ENCODE data around the gene SLIT3.

The SLIT3 gene

GRCh38 chr5:169265888-169266287, 35.1 kb downstream of the SLIT3 start:
- DNase-seq (ENCODE audit: low read depth) = no peak

- no peak for DNase-seq (ENCODE audit: low read depth)
Observed at GRCh38 chr5:169263591-169263990, 37.3 kb downstream of the SLIT3 start.

- DNase-seq (ENCODE audit: low read depth) = no peak
Observed at GRCh38 chr5:169260896-169261569, 39.9 kb downstream of the SLIT3 start.

DNA sequence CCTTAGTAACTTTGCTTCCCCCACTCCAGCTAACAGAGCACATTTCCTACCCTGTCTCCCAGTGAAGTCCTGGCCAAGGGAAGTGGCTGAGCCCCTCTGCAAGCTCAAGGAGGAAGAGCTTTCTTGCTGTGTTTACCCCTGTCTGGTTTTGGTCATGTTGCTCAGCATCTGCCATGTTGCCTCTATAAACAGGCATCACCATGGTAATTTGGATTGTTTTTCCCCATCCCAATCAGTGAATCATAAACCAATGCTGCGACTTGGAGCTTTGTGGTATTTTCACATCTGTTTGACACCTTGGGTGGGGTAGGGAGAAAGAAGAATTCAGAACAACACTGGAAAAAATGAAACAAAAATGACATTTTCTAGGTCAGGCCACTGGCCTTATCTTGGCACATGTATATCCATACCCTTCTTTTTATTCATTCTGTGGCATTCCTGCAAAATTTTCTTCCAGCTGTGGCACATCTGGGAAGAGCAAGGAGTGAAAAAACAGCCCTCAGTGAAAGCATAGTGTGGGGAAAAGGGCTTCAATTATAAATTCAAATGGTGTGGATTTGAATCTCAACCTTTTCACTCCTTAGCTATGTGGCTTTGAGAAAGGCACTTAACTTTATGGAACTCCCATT, 42.5 kb downstream of the SLIT3 start:
- no peak for DNase-seq (ENCODE audit: low read depth)

DNA sequence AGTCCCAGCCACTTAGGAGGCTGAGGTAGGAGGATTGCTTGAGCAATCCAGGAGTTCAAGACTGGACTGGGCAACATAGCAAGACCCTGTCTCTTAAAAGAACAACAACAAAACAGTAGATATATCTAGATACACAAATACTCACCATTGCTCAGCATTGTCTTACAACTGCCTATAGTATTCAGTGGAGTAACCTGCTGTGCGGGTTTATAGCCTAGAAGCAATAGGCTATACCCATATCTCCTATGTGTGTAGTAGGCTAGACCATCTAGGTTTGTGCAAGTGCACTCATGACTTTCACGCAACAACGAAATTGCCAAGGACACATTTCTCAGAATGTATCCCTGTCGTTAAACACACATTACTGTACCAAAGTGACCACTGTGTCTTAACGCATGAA, 44.7 kb downstream of the SLIT3 start:
- DNase-seq (ENCODE audit: low read depth) = no peak

- no peak for DNase-seq (ENCODE audit: low read depth)
Observed at GRCh38 chr5:169253071-169253470, 47.9 kb downstream of the SLIT3 start.

- DNase-seq (ENCODE audit: low read depth) = no peak
Observed at GRCh38 chr5:169251333-169252084, 49.4 kb downstream of the SLIT3 start.

GRCh38 chr5:169250887-169251286, 50.1 kb downstream of the SLIT3 start:
- no peak for DNase-seq (ENCODE audit: low read depth)

DNA sequence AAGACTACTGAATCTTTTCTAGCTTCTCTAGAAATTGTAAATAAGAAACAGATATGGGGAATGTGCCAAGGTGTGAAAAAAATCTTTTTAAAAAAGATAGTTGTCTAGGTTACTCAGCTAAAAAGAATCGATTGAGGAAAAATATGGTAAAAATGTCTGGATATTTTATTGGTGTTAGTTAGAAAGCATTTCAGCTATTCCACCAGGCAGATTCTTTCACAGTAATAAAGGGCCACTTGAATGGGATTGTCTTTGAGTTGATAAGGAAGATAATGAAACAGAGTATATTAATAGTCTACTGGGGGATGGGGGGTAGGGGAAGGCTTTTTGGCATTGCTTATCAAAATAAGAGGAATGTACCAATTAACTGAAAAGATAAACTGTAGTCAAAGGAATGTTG, 51.9 kb downstream of the SLIT3 start:
- DNase-seq (ENCODE audit: low read depth) = no peak

GRCh38 chr5:169248550-169248949, 52.4 kb downstream of the SLIT3 start:
- DNase-seq (ENCODE audit: low read depth) = no peak

DNA sequence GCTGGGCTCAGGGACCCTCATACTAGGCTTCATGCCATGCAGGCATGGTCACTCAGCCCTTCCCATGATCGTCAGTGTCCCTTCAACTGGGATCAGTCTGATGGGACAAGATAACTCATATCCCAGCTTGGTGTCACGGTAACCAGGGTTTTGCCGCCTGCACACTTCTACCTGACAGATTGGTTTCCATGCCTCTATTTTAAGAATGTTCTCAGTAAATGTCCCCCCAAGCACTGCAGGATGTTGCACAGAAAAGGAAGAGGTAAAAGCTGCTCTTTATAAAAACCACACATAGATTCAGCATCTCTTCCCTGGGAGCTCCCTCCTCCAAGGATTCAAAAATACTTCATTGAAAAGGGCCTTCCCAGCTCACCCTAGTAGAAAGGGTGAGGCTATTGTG, 56.1 kb downstream of the SLIT3 start:
- no peak for DNase-seq (ENCODE audit: low read depth)

DNA sequence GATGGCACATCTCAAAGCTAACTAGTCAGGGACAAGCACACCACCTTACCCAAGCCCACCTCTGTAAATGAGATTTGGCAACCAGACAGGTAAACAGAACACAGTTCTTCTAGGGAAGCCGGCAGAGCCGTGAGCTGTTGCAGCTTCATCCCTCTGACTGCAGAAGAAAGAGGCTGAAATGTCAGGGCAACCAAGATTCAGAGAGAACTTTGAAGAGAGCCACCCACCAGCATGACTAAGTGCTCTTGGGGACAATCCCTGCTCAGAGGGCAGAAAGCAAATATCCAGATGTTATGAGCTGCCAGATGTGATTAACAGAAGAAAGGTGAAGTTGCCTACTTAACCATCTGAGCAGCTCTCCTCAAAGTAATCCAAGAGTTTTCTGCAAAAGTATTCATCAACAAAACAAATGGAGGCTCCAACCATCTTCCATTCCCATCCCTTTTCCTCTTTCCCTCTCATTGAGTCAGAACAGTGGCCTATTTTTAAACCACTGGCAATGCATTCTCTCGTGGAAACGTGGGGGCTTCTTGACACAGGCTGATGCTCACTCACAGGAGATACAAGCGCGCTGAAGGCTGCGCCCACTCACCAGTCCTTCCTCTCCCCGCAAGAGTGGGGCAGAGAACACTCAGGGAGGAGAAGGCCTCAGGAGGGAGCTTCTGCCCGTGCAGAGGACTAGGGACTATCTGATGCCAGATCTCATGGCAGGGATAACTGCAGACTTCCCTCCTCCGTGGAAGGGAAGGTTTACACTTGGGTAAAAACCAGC, 57.1 kb downstream of the SLIT3 start:
- no peak for DNase-seq (ENCODE audit: low read depth)

GRCh38 chr5:169242849-169243186, 58.1 kb downstream of the SLIT3 start:
- DNase-seq (ENCODE audit: low read depth) = no peak

DNA sequence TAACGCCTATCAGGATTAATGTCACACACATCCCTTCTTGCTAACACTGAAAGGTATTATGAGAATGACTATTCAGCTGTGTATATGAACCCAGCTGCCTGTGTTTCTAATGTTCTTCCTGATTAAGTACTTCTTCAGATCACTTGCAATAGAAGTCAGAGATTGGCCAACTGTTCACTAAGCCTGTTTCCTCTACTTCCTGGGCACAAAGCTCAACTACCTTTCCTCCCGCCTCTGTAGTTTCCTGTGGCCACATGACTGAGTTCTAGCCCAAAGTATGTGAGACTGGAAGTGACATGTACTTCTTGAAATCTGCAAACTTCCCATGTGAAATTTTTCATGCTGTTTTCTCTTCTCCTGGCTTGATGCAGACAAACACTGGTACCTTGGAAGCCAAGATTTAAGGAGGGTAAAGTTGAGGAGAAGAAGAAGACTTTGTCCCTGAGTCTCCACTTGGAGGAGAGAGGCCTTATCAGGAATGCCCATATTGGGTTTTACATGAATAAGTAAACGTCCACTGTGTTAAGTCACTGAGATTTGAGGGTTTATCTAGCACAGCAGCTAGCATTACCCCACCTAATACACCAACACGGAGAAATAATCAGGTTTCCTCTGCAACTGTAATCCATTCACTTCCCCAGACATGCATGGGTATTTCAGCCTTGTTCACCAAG, 58.6 kb downstream of the SLIT3 start:
- DNase-seq (ENCODE audit: low read depth) = no peak

GRCh38 chr5:169229342-169229892, 71.5 kb downstream of the SLIT3 start:
- no peak for DNase-seq (ENCODE audit: low read depth)

GRCh38 chr5:169226895-169227294, 74.0 kb downstream of the SLIT3 start:
- no peak for DNase-seq (ENCODE audit: low read depth)

DNA sequence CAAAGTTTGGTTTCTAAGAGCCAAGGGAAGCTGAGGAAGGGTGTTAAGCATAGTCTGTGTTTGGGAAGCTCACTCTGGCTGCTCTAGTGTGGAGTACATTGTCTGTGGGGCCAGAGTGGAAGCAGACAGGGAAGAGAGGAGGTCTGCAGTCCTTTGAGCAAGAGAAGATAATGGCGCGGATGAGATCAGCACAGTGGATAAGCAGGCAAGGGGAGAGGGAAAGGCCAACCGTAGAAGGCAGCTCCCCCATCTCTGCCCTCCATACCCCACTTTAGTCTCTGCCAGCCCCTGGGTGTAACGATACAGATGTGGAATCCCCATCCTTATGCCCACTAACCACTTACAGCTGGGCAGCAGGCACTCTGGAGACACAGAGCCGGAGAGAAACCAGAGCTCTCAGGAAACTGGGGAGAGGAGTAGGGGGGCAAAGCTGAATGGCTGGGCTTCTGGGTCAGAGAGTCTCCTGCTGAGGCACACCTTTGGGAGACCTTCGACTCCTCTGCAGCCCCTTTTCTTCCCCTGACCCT, 75.0 kb downstream of the SLIT3 start:
- no peak for DNase-seq (ENCODE audit: low read depth)

DNA sequence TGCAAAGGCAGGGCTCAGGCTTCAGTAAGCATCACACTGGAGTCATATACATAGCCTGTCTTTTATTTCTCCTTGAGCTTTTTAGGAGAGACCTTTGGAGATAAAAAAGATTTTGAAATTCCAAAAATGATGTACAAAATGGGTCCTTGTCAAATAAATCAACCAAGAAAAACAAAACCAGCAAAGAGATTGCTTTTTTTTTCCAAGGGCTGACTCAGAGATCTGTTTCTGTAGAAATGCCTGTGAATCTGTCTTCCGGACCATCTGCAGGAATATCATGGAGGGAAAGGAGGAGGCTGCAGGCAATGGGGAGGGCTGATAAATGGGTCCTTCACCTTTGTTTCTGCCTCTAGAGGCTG, 77.4 kb downstream of the SLIT3 start:
- DNase-seq (ENCODE audit: low read depth) = no peak

- DNase-seq (ENCODE audit: low read depth) = no peak
Observed at GRCh38 chr5:169222934-169223594, 77.9 kb downstream of the SLIT3 start.

DNA sequence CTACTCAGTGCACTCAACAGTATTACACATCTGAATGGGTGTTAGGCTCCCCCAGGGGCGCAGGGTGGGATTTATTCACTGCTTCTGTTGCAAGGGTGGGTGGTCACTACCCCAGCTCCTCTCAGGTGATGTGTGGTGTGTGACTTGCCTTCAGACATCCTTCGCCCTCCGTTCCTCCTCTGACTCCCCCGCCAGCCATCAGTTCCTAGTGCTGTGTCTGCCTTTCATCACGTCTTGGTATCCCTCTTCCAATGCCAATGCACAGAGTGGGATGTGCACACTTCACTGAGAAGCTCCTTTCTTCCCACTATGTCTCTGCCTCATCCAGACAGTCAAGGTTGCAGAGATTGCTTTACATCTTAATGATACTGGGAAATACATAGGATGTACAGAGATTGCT, 79.4 kb downstream of the SLIT3 start:
- DNase-seq (ENCODE audit: low read depth) = no peak

DNA sequence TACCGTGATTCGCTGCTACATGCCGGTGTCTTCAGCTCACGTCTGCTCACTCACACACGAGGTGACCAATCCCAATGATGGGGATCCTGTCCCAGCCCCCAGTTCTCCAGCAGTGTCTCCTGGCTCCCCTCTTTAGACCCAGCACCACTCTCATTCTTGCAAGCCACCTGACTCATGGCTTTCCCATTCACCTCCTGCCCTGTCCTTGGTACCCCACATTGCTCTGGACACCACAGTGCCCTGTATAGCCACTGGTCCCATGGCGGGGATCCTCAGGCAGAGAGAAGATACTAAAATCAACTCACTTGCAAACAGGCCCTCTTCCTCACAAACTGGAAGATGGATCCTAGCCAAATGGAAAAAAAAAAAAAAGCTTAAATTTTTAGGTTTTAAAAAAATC, 81.0 kb downstream of the SLIT3 start:
- DNase-seq (ENCODE audit: low read depth) = no peak
